Measurements from ENCODE around the gene DUSP3. TPM values are rescaled to one million over a fixed set of nuclear protein-coding genes. Genes with fewer than 3 reads are reported as not detected.

The DUSP3 gene
- polyA plus RNA-seq (ENCODE audit: insufficient read length): 74.0 TPM

DNA sequence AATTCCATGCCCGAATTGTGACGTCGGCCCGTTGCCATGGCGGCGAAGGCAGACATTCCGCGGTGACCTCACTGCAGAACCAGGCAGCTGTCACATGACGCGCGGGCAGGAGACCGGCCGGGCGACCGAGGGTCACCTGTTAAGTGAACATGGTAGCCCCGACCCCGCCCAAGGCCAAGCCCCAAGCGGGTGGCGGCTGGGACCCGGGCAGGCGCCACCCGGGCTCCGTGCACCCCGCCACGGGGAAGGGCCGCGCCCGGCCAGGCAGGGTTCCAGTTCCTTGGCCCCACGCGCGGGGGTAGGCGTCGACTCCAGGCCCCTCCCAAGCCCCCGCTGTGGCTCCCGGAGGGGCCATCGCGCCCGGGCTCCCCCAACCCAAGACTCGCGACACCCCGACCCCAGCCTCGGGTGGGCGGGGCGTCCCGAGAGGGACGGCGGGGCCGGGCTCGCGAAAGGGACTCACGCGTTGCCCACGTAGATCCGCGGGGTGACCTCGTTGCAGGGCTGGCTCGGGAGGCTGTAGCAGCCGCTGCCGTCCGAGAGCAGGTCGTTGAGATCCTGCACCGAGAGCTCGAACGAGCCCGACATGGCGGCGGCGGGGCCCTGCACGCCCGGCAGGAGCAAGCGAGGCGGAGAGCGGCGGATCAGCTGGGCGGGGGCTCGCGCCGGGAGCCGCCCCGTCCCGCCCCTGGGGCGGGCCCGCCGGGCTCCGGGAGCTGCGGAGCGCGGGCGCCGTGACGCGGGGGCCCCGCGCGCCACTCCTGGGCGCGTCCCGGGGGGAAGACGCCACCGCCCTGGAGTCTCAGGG lies at the start of gene DUSP3:
TSS of gene DUSP3 (minus strand) at position 641 of the 808 bp plus-strand sequence. CDS start at position 588, 53 bp downstream.
- DNase-seq (ENCODE audit: low read depth): no peak

DNA sequence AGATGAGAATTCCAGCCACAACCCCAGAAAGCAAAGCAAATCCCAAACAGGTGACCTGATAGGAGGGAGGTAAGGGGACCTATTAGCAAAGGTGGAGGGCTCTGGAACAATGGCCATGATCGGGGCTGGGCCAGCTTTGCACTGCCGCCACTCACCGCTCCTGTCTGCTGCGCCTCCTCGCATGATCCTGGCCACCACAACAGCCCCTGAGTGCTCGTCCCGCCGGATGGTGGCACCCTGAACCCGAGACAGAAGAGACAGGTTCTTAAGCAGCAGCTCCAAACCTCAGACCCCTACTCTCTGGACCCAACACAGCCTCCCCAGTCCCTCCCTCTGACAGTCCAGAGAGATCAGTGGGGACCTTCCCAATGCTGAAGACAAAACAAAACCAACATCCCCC lies 48.8 kb upstream of the DUSP3 start:
- no peak for DNase-seq (ENCODE audit: low read depth)

- DNase-seq (ENCODE audit: low read depth): no peak
These were observed 47.4 kb upstream of the DUSP3 start for GRCh38 chr17:43826206-43826605.

DNA sequence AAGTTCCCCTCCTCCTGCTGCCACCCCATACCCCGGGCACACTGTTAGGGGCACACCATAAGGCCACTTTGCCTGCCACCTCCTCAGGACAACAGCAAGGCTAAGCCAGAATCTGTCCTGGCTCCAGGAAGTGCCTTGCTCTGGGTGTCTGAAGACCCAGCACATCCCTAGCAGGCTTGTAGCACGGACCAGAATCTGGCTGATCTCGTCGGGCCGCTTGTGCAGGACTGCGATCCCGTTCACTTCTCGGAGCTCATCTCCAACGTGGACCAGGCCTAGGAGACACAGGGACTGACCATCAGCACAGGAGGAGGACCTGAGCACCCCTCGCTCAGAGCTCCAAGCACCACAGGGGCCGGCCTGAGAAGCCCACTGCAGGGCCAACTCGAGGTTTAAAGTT lies 46.8 kb upstream of the DUSP3 start:
- no peak for DNase-seq (ENCODE audit: low read depth)

DNA sequence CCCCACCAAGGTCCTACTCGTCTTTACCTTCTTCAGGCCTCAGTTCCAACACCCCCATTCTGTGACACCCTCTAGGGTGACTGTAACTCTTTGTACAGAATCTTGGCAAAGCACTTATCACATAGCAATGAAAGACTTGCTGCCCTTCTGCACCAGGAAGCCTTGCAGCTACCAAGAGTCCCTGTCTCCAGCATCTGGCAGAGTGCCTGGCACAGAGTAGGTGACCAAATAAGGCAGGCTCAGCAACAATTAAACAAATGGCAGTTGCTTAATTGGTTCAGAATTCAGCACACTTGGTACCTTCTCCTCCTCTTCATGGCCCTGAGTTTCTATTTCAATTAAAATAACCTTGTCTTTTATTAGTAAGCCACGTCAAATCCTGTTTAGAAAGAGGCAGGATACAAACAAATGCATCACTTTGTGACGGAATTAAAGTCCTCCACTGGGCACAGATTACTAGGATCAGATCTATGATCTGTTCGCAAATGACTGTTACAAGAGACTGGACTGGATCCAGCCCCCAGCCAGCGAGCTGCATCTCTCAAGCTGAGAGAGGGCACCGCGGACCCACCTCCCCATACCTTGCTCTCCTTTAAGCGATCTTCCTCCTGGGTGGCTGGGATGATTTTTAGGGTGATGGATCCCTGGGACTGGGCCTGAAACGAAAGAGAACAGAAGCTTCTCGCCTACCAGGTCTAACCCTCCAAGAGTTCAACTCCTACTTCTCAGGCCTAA lies 44.7 kb upstream of the DUSP3 start:
- DNase-seq (ENCODE audit: low read depth): no peak

GRCh38 chr17:43822570-43823190 lies 43.9 kb upstream of the DUSP3 start:
- DNase-seq (ENCODE audit: low read depth): no peak

DNA sequence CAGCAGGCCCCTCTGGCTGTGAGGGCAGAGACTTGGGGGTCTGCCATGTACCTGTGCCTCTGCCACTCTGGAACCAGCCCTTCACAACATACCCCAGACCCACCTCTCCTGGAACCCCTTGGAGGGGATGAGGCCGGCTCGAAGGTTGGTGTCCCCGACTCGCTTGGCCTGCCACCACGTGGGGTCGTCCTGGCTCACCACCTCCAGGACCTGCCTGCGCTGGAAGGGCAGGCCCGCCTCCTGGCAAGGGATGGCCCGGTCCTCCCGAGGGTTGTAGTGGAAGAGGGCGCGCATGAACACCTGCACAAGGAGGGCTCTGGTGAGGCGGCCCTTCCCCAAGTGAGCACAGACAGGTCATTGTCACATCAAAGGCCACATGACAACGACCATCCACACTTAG lies 42.0 kb upstream of the DUSP3 start:
- no peak for DNase-seq (ENCODE audit: low read depth)

DNA sequence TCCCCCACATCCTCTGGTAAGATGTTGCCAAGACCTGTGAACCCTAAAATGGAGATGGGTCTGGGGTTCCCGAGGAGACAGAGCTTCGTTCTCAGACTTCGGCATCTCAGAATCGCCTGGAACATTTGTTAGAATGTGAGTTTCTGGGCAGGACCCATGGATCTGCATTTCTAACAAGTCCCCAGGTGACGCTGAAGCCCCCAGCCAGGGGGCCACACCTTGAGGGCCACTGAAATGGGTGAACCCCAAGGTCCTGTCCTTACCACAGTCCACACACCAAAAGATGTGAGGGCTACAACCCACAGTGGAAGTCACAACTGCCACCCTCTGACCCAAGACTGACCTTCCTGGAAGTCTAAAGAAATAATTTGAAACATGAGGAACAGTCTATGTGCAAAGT lies 40.2 kb upstream of the DUSP3 start:
- no peak for DNase-seq (ENCODE audit: low read depth)

- DNase-seq (ENCODE audit: low read depth): no peak
These were observed 39.0 kb upstream of the DUSP3 start for GRCh38 chr17:43817826-43818225.

DNA sequence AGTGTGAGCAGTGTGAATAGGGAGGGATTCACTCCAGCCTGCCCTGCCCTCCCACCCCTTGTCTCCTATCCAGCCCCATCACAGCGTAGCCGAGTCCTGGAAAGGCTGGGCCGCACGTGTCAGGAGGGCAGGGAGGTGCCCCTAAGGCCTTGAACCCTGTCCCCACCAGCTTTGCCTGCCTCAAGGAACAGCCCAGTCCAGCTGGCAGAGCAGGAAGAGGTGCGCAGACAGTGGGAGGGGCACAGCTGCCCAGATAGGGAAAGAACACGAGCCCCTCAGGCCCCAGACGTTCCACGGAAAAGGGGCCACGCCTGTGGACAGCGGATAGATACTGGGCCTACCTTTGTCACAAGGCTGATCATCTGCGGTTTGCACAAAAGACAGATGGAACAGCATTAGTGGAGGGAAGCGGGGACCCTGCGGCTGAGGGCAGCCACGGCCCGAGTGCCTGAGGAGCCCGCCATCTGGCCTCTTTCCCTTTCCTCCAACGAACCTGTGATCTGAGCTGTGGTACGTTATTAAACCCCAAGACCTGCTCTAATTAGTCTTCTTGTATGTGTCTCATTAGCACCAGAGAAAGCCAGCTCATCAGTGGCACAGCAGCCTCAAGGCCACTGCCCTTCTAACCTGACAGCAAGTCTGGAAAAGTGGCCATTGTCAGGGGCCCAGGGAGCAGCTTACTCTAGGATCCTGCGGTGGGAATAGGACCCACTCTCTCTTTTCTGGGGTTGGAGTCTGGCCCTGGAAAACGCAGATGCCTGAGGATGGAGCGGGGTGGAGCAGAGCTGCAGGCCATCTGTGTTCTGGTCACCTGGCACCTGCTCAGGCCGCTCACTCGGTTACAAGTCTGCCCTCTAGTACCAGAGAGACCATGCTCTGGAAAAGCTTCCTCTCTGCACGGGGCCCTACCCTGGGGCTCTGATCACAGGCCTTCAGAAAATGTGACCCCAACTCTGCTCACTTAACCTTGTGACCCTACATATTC lies 37.9 kb upstream of the DUSP3 start:
- no peak for DNase-seq (ENCODE audit: low read depth)

- no peak for DNase-seq (ENCODE audit: low read depth)
These were observed 35.9 kb upstream of the DUSP3 start for GRCh38 chr17:43814714-43815113.

DNA sequence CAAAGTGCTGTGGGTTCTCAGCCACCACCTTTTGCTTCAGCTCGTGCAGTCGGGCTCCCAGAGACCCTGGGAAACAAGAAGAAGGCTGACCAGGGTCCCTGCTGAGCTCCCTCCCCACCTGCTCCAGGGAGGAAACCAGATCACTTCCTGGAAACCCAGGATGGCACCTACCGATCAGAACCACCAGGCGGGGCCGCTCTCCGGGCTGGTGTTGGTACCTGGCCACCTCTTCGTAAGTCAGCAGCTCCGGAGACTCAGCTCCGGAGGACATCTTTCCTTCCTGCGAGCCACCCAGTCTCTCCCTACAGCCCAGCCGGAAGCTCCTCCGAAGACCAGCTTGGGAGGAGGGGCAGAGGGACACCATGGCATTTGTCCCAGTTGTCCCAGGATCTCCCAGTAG lies 35.2 kb upstream of the DUSP3 start:
- DNase-seq (ENCODE audit: low read depth): no peak

- DNase-seq (ENCODE audit: low read depth): no peak
These were observed 34.6 kb upstream of the DUSP3 start for GRCh38 chr17:43813386-43813785.

GRCh38 chr17:43812396-43813265 lies 33.9 kb upstream of the DUSP3 start:
- no peak for DNase-seq (ENCODE audit: low read depth)

DNA sequence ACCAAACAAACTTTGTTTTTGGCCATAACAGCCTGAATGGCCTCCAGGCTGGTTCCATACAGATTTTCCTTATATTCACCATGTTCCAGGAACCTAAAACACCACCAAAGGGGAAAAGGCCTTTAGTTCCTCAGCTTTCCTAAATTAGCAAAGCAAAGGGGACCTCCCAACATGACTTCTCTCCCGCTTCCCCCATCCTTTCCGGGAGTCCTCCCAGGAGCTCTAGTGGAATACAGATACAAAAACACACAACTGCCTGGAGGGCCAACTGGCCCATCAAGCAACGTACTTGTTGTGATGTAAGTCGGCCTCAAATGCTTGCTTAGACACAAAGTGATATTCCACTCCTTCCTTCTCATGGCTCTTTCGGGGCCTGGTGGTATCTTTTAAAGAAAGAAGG lies 32.0 kb upstream of the DUSP3 start:
- DNase-seq (ENCODE audit: low read depth): no peak

DNA sequence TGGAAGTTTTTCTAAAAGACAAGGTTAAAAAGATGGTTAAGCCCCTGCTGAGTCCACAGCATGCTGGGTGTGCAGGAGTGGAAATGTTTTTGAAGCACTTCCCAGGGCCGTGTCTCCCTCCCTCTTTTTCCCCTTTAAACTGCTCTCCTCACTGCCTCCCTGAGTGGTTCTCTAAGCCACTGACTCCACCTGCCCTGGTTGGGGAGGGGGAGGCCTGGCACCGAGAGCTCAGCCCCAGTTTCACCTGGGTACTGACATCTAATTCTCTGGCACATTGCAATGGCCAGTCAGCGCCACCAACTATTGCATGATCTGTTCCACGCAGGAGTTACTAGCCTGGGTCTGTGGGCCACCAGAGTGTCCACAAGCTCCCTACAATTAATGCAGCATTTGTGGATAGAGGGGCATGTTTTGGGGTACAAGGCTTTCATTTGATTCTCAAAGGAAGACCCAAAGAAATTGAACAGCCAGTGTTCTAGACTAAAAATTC lies 31.5 kb upstream of the DUSP3 start:
- no peak for DNase-seq (ENCODE audit: low read depth)

GRCh38 chr17:43809121-43809520 lies 30.3 kb upstream of the DUSP3 start:
- DNase-seq (ENCODE audit: low read depth): no peak

DNA sequence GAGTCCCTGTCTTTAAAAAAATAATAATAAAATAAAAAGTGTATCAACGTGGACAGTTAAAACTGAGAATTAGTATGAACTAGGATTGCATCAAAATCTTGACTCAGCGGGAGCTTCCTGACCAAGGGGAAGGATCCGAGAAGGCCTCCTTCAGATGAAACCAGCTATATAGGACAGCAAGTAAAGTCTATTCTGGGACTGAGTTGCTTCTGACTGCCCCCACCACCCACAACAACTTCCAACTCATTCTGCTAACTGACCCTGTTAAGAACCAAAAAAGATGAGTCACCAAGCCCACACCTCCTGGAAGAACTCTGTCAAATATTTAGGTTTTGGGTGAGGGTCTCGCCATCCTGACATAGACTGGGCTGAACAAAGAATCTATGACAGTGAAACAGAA lies 29.3 kb upstream of the DUSP3 start:
- DNase-seq (ENCODE audit: low read depth): no peak

DNA sequence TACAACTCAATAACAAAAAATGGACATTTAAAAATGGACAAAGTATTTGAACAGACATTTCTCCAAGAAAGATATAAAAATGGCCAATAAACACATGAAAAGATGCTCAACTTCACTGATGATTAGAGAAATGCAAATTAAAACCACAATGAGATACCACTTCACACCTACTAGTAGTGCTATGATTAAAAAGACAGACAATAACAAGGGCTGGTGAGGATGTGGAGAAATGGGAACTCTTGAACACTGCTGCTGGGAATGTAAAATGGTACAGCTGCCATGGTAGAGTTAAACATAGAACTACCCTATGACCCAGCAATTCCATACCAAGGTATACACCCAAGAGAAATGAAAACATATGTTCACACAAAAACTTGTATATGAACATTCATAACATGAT lies 26.3 kb upstream of the DUSP3 start:
- DNase-seq (ENCODE audit: low read depth): no peak

DNA sequence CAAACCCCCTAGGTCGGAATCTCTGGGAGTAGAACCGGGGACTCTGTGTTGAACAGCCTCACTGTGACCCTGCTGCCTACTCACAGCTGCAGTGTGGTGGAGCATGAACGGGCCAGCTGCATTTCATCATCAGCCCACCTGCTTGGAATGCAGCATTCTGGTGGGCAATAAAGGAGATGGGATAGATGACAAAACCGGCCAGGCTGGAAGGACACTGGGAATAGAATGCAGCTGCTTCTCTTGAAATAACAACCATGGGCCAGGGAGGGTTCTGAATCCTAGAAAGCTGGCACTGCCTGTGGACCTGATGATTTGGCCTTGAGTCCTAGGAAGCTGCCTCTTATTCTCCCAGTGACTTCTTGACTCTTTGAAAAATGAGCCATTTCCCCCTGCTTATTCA lies 25.0 kb upstream of the DUSP3 start:
- DNase-seq (ENCODE audit: low read depth): no peak

All from forelimb muscle (tissue), 1 donor.